GM19395 (cell line): Measurements from ENCODE around the gene PRKRA.
"Not testable (repeated sequence)": the region's sequence is repeated elsewhere in the genome, so short reads cannot be mapped to it uniquely, and the experiment has no call there.

Source experiments
- ATAC-seq: cut with Tn5 transposase; IDR thresholded peaks from one replicate; pipeline ENCODE4 v1.9.1; 2021; ENCODE audit warnings: mild to moderate bottlenecking, moderate library complexity; ENCODE audit not compliant: unreplicated experiment

Gene PRKRA

DNA sequence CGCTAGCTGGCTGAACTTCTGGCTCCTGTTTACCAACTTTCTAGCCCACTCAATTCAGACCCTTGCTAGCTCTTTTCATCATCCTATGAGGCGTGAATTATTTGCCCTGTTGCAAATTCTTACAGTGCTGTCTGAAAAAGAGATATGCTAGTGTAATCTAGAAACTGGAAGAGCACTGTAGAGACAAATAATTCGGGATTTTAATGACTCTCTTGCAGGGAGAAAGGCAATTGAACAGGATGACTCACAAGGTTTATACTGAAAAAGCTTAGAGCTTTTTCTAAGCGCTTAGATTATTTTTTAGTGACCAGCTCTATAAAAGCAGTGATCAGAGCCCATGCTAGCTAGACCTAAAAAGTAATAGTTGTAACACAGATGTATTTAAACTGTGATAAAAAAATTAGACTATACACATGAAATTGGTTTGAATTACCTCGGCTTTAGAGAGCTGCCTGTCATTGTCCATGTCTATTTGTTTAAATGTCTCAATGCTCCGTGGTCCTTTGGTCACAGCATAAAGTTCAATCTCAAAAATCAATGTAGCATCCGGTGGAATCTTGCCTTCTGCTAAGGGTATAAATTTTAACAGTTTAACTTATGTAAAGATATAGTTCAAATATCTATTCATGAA, 18.4 kb upstream of the PRKRA start:
- ATAC-seq = no peak

- ATAC-seq = no peak
These were observed 6.5 kb upstream of the PRKRA start for GRCh38 chr2:178457390-178457886.

GRCh38 chr2:178455947-178456346, 5.0 kb upstream of the PRKRA start:
- no peak for ATAC-seq

- no peak for ATAC-seq
These were observed 1.9 kb upstream of the PRKRA start for GRCh38 chr2:178452870-178453269.

DNA sequence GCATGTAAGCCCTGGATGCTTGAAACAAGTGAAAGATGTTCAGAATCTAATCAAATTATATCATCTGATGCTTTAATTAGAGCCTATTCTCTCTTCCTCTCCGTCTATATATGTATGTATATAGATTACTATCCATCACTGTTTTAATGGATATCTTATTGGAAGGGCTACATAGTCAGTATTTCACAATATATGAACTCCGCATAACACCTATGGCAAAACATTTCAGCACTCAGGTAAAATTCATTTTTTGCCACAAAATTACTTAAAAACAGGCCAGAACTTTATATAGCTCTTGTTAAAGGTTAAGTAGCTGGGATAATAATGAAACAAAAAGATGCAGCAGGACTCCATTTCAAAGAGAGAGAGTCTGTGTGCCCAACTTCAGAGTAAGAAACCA, 1.4 kb upstream of the PRKRA start:
- no peak for ATAC-seq

GRCh38 chr2:178450524-178450773, 526 bp downstream of the PRKRA start:
- peak; percentile 58 for ATAC-seq

DNA sequence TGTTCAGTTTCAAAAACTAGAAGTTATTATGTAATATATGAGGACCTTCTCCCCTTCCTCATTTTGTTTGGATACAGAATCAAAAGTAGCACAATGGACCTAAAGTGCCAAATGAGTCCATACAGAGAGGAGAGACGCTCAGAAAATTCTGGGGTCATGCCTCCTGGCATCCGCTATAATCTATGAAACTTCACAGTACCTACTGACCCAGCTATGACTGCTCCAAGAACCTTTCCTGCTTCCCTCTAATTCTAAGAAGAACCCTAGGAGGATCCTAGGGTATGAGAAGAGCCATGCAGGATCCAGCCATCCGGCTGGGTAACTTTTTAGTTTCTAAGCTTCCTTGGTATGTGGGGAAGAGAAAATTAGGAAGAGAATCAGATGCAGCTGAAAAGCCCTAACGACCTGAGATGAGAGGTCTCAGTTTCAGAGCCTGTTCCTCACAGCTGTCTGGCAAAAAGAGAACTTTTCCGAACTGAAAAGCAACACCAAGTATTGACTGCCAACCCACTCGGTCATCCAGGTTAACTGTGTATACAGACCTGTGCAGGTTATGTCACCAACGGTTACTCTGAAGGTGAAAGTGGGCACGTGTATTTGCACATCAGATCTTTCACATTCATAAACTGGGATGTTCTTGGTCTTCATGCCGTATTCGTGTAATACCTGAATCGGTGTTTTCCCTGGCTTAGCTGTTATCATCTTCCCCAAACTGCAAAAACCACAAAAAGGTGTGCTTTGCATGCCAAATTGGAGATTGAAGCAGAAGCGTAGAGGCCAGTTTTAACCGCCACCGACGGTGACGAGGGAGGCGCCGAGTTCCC, 1.1 kb downstream of the PRKRA start:
- ATAC-seq = peak; percentile 7

DNA sequence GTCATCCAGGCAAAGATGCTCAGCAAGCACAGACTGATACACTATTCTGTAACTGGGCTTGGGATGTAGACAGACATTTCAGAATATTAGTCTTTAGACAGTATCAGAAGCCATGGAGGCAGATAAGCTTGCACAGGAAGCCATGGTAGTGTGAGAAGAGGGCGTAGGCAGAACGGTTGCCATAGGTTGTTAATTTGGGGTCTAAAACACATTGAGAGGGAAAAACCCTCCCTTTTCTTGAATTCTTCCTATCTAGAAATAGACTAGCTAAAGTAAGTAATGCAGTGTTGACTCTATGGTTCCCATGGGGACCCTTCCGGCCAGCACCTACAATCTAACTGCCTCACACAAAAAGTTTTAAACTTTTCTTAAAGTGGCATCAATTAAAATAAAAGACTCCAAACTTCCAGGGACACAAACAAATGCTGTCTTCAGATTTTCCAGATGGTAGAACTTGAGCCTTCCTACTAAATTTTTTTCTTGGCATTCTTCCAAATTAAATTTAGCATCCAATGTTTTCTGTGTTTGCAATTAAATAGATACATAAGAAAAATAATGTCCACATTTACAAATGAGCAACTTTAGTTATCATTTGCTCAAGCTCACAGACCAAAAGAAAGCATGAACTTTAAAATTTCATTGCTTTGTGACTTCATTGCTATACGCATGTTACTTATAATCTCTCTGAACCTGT, 1.9 kb downstream of the PRKRA start:
- ATAC-seq = no peak

- no peak for ATAC-seq
These were observed 9.5 kb downstream of the PRKRA start for GRCh38 chr2:178441426-178441825.

- no peak for ATAC-seq
These were observed 14.3 kb downstream of the PRKRA start for GRCh38 chr2:178436662-178437061.

- ATAC-seq = no peak
These were observed 21.6 kb downstream of the PRKRA start for GRCh38 chr2:178429336-178429735.

- no peak for ATAC-seq
These were observed 22.6 kb downstream of the PRKRA start for GRCh38 chr2:178428396-178428806.

DNA sequence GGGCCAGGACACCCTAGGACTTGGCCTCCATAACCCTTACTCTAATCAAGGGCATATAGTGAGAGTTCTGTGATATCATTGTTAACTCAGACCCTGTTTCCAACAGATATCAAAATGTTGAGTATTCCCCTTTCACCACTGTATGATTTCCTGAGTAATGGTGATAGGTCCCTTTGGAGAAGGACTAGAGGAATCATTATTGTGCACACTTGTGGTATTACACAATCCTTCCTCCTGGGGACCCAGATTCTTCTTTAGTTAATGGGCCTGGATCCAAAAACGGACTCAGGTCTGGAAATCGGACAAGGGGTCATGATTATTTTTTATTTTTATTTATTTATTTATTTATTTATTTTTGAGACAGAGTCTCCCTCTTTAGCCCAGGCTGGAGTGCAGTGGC, 23.5 kb downstream of the PRKRA start:
- no peak for ATAC-seq

GRCh38 chr2:178426388-178426787, 24.6 kb downstream of the PRKRA start:
- ATAC-seq = no peak

DNA sequence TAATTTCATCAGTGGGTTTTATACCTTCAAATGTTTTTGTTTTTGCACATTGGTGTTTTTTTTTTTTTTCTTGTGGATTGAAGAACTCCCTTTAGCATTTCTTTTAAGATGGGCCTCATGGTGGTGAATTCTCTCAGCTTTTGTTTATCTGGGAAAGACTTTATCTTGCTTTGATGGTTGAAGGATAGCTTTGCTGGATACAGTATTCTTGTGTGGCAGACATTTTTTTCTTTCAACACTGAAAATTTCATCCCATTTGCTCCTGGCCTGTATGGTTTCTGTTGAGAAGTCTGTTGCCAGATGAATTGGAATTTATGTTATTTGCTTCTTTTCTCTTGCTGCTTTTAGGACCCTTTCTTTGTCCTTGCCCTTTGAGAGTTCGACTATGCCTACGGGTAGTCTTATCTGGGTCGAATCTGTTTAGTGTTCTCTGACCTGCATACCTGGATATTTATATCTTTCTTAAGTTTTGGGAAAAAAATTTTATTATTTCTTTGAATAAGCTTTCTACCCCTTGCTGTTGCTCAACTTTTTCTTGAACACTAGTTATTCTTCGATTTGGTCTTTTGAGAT, 25.6 kb downstream of the PRKRA start:
- ATAC-seq = no peak

DNA sequence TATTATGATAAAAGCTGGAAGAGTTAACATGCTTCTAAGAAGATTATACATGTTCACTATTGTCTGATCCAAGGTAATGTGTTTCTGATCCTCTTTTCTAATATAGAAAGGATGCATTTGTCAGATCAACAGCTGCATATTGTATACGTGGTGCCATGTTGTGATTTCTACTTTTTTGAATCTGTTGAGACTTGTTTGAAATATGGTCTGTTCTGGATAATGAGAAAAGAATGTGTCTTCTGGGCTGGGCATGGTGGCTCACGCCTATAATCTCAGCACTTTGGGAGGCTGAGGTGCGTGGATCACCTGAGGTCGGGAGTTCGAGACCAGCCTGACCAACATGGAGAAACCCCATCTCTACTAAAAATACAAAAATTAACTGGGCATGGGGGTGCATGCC, 27.2 kb downstream of the PRKRA start:
- not testable (repeated sequence) for ATAC-seq

DNA sequence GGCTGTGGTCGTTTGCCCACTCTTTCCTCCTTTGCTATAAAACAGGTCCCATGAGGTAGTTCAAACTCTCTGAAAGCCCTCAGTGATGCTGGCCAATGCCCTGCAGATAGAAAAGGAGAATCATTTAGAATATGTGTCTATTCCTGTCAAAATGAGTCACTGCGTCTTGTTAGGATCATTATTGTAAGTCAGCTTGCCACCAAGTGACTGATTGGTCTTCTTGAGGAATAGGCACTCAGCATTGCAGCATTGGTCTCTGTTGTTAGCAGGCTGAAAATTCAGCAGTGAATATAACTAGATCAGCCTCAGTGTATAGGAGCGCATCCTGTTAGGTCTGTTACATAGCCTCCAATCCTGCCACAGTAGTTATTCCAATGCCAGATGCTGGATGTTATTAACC, 28.9 kb downstream of the PRKRA start:
- ATAC-seq = no peak

DNA sequence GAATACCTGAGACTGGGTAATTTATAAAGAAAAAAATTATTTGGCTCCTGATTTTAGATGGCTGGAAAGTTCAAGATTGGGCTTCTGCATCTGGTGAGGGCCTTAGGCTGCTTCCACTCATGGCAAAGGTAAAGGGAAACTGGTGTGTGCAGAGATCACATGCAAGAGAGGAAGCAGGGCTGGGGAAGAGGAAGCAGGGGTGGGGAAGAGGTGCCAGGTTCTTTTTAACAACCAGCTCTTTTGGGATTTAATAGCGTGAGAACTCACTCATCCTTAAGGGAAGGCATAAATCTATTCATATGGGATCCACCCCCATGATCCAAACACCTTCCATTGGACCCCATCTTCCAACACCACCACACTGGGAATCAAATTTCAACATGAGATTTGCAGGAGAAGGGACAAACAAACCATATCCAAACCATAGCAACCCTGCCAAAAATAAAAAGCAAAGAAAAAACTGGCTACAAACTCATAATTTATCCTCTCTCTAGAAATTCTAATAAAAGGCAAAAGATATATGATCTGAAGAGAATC, 30.4 kb downstream of the PRKRA start:
- no peak for ATAC-seq

DNA sequence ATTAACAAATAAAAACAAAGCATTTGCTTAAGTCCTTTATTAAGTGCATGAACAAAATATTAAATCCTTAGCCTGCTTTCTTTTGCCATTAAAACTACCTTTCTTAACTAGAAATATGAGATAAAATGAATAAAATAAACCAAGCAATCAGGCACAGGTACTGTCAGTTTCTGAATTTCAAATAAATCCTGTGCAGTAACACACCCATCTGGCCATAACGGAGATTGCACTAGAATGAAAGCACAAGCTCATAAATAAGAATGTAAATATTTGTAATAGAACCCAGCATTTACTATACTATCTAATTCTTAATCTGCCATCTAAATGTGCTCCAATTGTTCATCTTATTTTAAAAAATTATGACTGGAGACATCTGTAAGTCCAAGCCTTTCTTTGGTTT, 31.9 kb downstream of the PRKRA start:
- ATAC-seq = no peak

- no peak for ATAC-seq
These were observed 32.5 kb downstream of the PRKRA start for GRCh38 chr2:178418426-178418825.

GRCh38 chr2:178417916-178418315, 33.1 kb downstream of the PRKRA start:
- no peak for ATAC-seq
